A172 (cell line): ENCODE results near the gene TAS2R41. TPM values are rescaled to one million over a fixed set of nuclear protein-coding genes. Genes with fewer than 3 reads are reported as not detected.

Experiments used
- DNase-seq: peaks from one replicate; pipeline ENCODE4 v3.0.0-alpha.2; 2015; ENCODE audit warnings: low spot score
- total RNA-seq: library from RNA; depleted of rRNA; stranded (reverse); fragments of >200 nt; shearing (Covaris generic); gene quantifications from 2 replicates; pipeline ENCODE4 v1.2.3, GENCODE V29; 2014; rRNA removed

Gene TAS2R41
- total RNA-seq: not detected in 2 replicates

GRCh38 chr7:143477501-143478150 is at the start of gene TAS2R41:
TAS2R41 (plus strand) TSS chr7:143477873; CDS start chr7:143477873, 0 bp downstream.
- DNase-seq: no peak

- no peak for DNase-seq
Measured at GRCh38 chr7:143429770-143430698, 47.6 kb upstream of the TAS2R41 start.

DNA sequence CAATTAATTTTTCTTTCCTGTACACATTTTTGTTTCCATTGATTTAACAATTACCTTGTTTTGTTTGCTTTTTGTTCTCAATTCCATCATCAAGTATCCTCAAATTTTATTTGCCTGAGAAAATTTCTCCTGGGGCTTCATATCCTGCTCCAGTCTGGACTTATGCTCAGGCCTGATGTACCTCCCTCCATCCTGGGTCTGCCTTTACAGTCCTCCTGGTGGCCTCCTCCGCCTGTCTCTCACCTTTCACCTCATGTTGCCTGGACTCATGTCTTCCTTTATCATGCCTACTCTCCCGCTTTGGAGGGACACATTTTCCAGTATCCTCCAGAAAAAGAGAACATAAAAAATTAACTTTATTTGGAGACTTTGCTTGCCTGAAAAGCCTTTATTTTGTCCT is 46.6 kb upstream of the TAS2R41 start:
- no peak for DNase-seq

- no peak for DNase-seq
Measured at GRCh38 chr7:143433759-143434158, 43.9 kb upstream of the TAS2R41 start.

GRCh38 chr7:143434660-143435059 is 43.0 kb upstream of the TAS2R41 start:
- no peak for DNase-seq

- peak; percentile 8 for DNase-seq
Measured at GRCh38 chr7:143435266-143435665, 42.4 kb upstream of the TAS2R41 start.

- DNase-seq: no peak
Measured at GRCh38 chr7:143436325-143436946, 41.2 kb upstream of the TAS2R41 start.

DNA sequence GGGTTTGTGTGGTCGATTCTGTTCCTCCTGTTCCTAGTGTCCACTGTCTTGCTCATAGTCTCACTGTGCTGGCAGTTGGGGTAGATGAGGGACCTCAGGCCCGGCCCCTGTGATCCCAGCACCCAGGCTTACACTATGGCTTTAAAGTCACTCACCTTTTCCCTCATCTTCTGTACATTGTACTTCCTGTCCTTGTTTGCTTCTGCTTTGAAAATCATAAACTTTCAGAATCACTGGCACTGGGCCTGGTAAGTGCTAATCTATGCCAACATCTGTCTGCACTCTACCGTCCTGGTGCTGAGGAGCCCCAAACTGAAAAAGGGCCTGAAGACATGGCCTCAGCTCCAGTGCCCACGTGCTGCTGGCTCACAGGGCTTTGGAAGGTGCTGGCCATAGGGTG is 40.1 kb upstream of the TAS2R41 start:
- no peak for DNase-seq

GRCh38 chr7:143439866-143440265 is 37.8 kb upstream of the TAS2R41 start:
- DNase-seq: no peak

DNA sequence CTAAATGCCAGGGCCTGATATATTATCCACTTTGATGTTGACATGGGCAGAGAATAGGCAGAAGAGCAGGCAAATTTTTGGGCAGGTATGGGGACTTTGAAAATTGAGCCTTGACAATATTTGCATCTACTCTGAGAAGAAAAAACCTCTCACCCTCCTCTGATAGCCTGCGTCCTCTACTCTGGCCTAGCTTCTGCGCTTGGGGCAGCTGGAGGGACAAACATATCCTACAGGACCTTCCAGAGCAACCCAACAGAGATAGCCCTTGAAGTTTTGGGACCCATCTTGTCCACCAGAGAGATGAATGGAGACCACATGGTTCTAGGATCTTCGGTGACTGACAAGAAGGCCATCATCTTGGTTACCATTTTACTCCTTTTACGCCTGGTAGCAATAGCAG is 34.5 kb upstream of the TAS2R41 start, which contains the start of gene TAS2R60:
Gene TAS2R60, plus strand, starts transcription at position 301 of the 400 bp plus-strand sequence. Its CDS starts 0 bp downstream, at position 301.
- no peak for DNase-seq

GRCh38 chr7:143444063-143444782 is 33.5 kb upstream of the TAS2R41 start:
- no peak for DNase-seq

DNA sequence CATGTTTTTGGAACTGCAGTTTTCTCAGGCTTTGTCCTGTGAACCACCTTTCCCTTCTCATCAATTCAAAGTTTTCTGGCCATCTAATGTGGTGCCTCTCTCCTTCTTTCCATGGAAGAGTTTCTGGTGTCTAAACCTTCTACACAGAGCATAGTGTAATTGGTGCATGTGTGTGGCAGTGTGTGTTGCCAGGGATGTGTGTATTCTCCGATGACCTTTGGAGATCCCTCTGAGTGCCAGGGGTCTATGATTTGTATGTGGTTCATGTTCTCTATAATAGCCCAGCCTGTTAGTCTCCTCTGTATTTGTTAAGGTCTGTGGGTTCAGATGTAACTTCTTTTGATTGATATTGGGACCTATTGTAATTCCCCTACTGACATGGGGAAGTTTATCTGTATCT is 32.9 kb upstream of the TAS2R41 start:
- DNase-seq: no peak

DNA sequence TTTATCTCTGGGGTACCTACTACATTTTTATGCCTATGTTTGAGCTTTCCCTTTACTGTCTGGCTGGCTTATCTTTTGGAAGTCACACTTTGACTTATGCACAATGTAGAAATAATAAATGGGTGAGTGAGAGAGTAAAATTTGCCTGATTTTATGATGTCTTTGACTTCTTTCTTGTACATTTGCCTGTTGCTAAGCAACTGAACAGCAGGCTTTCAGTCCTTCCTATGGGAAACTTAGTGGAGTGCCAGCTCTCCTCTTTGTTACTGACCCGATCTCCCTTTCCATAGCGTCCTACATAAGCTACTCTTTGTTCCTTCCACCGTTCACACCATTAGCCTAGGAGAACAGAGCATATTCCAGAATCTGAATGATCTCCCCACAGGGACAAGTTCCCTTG is 30.2 kb upstream of the TAS2R41 start:
- DNase-seq: no peak

GRCh38 chr7:143448429-143448828 is 29.2 kb upstream of the TAS2R41 start:
- DNase-seq: no peak

- DNase-seq: no peak
Measured at GRCh38 chr7:143449793-143450192, 27.9 kb upstream of the TAS2R41 start.

- DNase-seq: no peak
Measured at GRCh38 chr7:143451122-143451521, 26.6 kb upstream of the TAS2R41 start.

- no peak for DNase-seq
Measured at GRCh38 chr7:143451746-143452145, 25.9 kb upstream of the TAS2R41 start.

DNA sequence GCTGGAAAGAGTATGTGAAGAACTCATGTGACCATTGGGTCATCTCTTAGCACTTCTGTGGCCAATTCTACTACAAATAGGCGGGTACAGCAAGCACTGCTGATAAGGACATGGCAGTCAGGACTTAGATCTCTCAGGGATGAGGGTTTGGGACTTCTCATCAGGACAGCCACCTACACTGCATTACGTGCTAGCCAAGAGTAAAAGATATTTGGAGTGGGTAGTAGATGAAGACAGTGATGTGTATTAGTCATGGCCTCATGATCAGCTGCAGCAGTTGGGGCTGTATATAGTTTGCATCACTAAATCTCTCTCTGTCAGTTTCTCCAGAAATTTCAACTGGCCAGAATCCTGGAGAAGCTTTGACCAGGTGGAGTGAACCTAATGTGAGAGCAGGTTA is 25.2 kb upstream of the TAS2R41 start:
- DNase-seq: no peak

DNA sequence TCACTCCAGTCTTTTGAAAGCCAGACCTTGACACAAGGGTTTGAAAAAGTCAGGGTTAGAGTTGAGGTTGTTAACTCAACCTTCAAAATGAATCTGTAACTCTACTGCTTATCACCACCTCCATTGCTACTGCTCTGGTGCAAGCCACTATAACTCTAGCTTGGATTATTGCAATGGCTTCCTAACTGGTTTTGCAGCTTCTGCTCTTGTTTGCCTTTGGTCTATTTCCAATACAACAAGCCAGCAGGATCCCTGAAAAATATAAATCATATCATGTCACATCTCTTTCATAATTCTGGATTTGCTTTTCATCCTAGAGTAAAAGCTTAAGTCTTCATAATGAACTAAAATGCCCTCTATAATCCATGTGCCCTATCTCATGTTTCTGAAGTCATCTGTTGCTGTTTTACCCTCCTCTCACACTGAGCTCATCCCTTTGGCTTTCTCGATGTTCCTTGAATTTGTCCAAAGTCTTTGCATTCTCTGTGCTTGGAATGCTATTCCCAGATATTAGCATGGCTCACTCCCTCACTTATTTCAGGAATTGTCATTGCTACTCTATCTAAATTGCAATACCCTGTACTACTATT is 23.5 kb upstream of the TAS2R41 start:
- no peak for DNase-seq

DNA sequence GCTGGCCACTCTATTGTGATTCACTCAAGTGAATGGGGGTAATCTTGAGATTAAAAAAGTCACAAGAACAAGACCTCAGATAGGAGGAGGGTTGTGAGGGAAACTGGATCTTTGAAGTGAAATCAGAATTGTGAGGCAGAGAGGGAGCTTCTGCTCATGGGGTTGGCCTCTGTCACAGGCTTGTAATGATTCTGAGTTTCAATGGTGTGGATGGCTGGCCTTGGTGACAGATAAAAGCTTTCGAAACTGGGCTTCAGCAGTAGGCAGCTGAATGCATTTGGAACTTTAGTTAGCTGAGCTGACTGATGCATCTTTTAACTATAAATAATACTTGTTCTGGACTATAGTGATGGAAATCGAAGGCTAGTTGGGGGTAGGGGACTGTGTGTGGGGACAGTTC is 22.2 kb upstream of the TAS2R41 start:
- DNase-seq: no peak

DNA sequence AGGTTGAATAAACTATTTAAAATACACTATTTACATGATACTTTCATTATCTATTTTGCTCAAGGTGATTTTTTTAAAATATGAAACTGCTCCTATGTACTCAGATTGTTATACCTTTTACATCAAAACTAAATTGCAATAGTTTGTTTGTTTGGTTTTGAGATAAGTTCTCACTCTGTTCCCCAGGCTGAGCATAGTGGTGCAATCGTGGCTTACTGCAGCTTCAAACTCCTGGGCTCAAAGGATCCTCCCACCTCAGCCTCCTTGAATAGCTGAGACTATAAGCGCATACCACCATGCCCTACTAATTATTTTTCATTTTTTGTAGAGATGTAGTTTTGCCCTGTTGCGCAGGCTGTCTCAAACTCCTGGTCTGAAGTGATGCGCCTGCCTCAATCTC is 21.7 kb upstream of the TAS2R41 start:
- no peak for DNase-seq
